ENCODE measurements around the gene REXO1.

The REXO1 gene

GRCh38 chr19:1789261-1790041 is 58.8 kb downstream of the REXO1 start:
- no peak overlapping the region for H3K4me3 ChIP-seq (ENCODE audit: low read length)
- H3K4me1 ChIP-seq (ENCODE audit: control insufficient read depth, insufficient read depth, low read length): no peaks in the 10 kb centered on the region
- no peaks in the 10 kb centered on the region for H3K9me3 ChIP-seq (ENCODE audit: control insufficient read depth, low read length)
- no peaks in the 10 kb centered on the region for H3K27me3 ChIP-seq (ENCODE audit: control insufficient read depth, insufficient read depth, low read length)
- H3K9ac ChIP-seq (ENCODE audit: low read length): no peak overlapping the region
- no peaks in the 10 kb centered on the region for H3K36me3 ChIP-seq (ENCODE audit: control insufficient read depth, insufficient read depth, low read length)

- Histone ChIP-seq H3K4me3 (ENCODE audit: low read length) (no peak overlapping the region), H3K27me3 (ENCODE audit: control insufficient read depth, insufficient read depth, low read length) (peaks cover 9% of the 10 kb centered on the region), H3K36me3 (ENCODE audit: control insufficient read depth, insufficient read depth, low read length) (no peaks in the 10 kb centered on the region), H3K4me1 (ENCODE audit: control insufficient read depth, insufficient read depth, low read length) (no peaks in the 10 kb centered on the region), H3K9ac (ENCODE audit: low read length) (no peak overlapping the region), H3K9me3 (ENCODE audit: control insufficient read depth, low read length) (no peaks in the 10 kb centered on the region)
Observed at GRCh38 chr19:1787116-1787515, 61.2 kb downstream of the REXO1 start.

DNA sequence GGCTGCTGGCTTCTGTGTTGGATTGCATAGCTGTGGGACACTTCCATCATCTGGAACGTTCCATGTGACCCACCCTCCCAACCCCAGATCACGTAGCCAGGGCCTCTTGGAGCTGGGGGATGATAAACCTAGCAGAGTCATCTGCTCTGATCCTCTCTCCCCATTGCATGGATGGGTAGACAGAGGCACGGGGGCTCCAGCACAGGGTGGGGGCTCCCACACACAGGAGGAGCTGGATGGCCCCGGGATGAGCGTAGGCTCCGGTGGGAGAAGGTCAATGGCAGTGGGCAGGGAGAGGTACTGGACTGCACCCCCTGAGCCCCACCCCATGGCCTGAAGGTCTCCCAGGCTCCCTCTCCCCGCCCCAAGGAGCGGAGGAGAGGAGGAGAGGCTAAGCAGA is 61.6 kb downstream of the REXO1 start:
- Histone ChIP-seq H3K4me3 (ENCODE audit: low read length) (no peak overlapping the region), H3K4me1 (ENCODE audit: control insufficient read depth, insufficient read depth, low read length) (no peaks in the 10 kb centered on the region), H3K36me3 (ENCODE audit: control insufficient read depth, insufficient read depth, low read length) (no peaks in the 10 kb centered on the region), H3K27me3 (ENCODE audit: control insufficient read depth, insufficient read depth, low read length) (peaks cover 11% of the 10 kb centered on the region), H3K9me3 (ENCODE audit: control insufficient read depth, low read length) (no peaks in the 10 kb centered on the region), H3K9ac (ENCODE audit: low read length) (no peak overlapping the region)

- H3K9ac ChIP-seq (ENCODE audit: low read length): no peak overlapping the region
- H3K36me3 ChIP-seq (ENCODE audit: control insufficient read depth, insufficient read depth, low read length): no peaks in the 10 kb centered on the region
- no peaks in the 10 kb centered on the region for H3K9me3 ChIP-seq (ENCODE audit: control insufficient read depth, low read length)
- H3K4me3 ChIP-seq (ENCODE audit: low read length): no peak overlapping the region
- H3K4me1 ChIP-seq (ENCODE audit: control insufficient read depth, insufficient read depth, low read length): peaks cover 5% of the 10 kb centered on the region
- H3K27me3 ChIP-seq (ENCODE audit: control insufficient read depth, insufficient read depth, low read length): peaks cover 15% of the 10 kb centered on the region
Observed at GRCh38 chr19:1785310-1785709, 63.0 kb downstream of the REXO1 start.

DNA sequence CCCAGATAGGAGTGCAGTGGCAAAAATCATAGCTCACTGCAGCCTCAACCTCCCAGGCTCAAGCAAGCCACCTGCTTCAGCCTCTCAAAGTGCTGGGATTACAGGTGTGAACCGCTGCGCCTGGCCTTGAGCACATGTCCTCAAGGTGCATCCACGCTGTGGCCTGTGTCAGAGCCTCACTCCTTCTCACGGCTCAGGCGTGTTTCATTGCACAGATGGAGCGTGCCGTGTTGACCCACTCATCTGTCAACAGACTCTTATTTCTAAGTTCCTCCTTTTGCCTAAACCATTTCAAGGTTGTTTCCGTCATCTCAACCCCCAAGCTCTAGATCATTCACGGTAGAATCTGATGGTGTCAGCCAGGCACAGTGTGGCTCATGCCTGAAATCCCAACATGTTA is 64.4 kb downstream of the REXO1 start:
- Histone ChIP-seq H3K4me1 (ENCODE audit: control insufficient read depth, insufficient read depth, low read length) (peaks cover 14% of the 10 kb centered on the region), H3K4me3 (ENCODE audit: low read length) (no peak overlapping the region), H3K36me3 (ENCODE audit: control insufficient read depth, insufficient read depth, low read length) (no peaks in the 10 kb centered on the region), H3K9me3 (ENCODE audit: control insufficient read depth, low read length) (no peaks in the 10 kb centered on the region), H3K27me3 (ENCODE audit: control insufficient read depth, insufficient read depth, low read length) (peaks cover 26% of the 10 kb centered on the region), H3K9ac (ENCODE audit: low read length) (no peak overlapping the region)

DNA sequence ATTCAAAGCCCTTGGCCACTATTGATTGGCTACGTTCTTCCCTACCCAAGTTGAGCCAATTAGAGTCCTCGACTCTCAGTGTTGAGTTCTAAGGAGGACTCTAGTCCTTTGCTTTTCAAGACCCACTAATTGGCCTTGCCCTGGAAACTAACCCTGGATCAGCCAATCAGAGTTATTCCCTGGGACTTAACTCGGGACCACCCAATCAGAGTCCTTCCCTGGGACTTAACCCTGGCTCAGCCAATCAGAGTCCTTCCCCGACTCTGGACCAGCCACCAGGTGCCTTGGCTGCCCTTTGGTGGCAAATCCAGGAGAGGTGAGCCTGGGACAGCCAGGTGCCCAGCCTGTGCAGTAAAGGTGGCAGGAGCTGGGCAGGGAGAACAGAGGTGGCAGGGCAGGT is 64.9 kb downstream of the REXO1 start:
- H3K4me3 ChIP-seq (ENCODE audit: low read length): no peak overlapping the region
- peaks cover 27% of the 10 kb centered on the region for H3K27me3 ChIP-seq (ENCODE audit: control insufficient read depth, insufficient read depth, low read length)
- no peaks in the 10 kb centered on the region for H3K9me3 ChIP-seq (ENCODE audit: control insufficient read depth, low read length)
- peaks cover 14% of the 10 kb centered on the region for H3K4me1 ChIP-seq (ENCODE audit: control insufficient read depth, insufficient read depth, low read length)
- H3K36me3 ChIP-seq (ENCODE audit: control insufficient read depth, insufficient read depth, low read length): no peaks in the 10 kb centered on the region
- H3K9ac ChIP-seq (ENCODE audit: low read length): no peak overlapping the region

- Histone ChIP-seq H3K9ac (ENCODE audit: low read length) (no peak overlapping the region), H3K36me3 (ENCODE audit: control insufficient read depth, insufficient read depth, low read length) (no peaks in the 10 kb centered on the region), H3K27me3 (ENCODE audit: control insufficient read depth, insufficient read depth, low read length) (peaks cover 32% of the 10 kb centered on the region), H3K9me3 (ENCODE audit: control insufficient read depth, low read length) (no peaks in the 10 kb centered on the region), H3K4me3 (ENCODE audit: low read length) (no peak overlapping the region), H3K4me1 (ENCODE audit: control insufficient read depth, insufficient read depth, low read length) (peaks cover 14% of the 10 kb centered on the region)
Observed at GRCh38 chr19:1782521-1782920, 65.8 kb downstream of the REXO1 start.

DNA sequence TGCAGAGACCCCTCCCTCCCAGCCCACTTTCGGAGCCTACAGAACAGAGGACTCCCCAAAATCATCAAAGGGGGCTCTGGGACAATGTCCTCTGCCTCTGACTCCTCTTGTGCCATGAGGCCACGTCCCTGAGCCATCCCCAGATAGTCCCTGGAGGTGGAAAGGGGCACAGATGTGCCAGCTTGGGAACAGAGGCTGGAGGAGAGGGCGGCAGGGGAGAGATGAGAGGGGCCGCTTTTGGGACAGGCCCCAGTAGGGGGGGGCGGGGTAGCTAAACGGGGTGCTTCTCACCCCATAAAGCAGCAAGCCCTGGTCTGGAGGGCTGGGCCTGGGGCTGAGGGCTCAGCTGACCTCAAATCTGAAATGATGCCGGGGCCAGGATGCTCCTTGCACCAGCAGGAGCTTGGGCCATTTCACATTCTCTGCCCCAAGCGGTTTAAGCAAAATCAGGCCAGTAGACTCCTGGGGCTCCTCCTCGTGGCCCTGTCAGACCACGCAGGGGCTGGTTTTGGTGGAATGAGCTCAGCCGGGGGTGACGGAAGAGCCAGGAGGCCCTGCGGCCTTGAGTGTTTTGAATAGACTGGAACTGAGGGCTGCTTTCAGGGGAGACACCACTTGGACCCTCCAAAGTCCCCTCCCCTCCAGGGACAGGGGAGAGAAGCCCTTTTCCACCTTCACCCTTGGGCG is 67.9 kb downstream of the REXO1 start:
- Histone ChIP-seq H3K36me3 (ENCODE audit: control insufficient read depth, insufficient read depth, low read length) (no peaks in the 10 kb centered on the region), H3K4me3 (ENCODE audit: low read length) (no peak overlapping the region), H3K27me3 (ENCODE audit: control insufficient read depth, insufficient read depth, low read length) (peaks cover 42% of the 10 kb centered on the region)

DNA sequence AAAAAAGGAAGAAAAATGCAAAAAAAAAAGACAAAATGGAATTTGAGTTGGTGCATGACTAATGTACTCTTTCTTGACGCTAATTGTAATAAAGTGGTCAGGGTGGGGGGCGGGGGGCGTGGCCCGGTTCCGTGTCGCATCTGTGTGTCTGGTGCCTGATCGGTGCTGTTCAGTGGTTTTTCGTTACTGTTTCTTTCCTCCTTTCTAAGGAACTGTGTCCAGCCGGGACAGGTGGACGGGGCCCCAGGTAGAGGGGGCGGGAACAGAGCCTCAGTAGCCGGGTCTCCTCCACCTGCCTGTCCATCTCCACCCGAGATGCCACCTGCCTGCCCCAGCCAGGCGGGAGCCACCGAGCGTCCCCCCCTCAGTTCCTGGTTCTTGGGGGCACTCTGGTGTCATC is 68.7 kb downstream of the REXO1 start:
- Histone ChIP-seq H3K27me3 (ENCODE audit: control insufficient read depth, insufficient read depth, low read length) (peaks cover 47% of the 10 kb centered on the region), H3K9ac (ENCODE audit: low read length) (no peak overlapping the region), H3K4me3 (ENCODE audit: low read length) (no peak overlapping the region), H3K4me1 (ENCODE audit: control insufficient read depth, insufficient read depth, low read length) (peaks cover 14% of the 10 kb centered on the region), H3K9me3 (ENCODE audit: control insufficient read depth, low read length) (no peaks in the 10 kb centered on the region), H3K36me3 (ENCODE audit: control insufficient read depth, insufficient read depth, low read length) (no peaks in the 10 kb centered on the region)

More for the DNA sequence above, 67.9 kb downstream of the REXO1 start:
- no peaks in the 10 kb centered on the region for H3K9me3 ChIP-seq (ENCODE audit: control insufficient read depth, low read length)
- no peak overlapping the region for H3K9ac ChIP-seq (ENCODE audit: low read length)
- H3K4me1 ChIP-seq (ENCODE audit: control insufficient read depth, insufficient read depth, low read length): peaks cover 14% of the 10 kb centered on the region

DNA sequence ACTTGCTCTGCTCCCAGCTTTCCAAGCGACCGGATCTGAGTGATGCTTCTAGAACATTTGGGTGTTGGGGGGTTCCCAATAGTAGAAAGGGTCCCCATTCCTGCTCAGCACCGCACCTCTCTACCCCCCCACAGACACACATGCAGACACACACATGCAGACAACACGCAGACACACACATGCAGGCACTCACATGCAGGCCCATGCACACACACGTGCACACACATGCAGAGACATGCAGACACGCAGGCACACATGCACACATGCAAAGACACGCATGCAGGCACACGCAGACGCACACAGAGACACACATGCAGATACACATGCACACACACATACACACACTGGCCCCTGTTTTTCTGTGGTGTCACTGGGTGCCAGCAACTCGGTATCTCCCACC is 71.1 kb downstream of the REXO1 start:
- peaks cover 51% of the 10 kb centered on the region for H3K27me3 ChIP-seq (ENCODE audit: control insufficient read depth, insufficient read depth, low read length)
- H3K9me3 ChIP-seq (ENCODE audit: control insufficient read depth, low read length): no peaks in the 10 kb centered on the region
- no peaks in the 10 kb centered on the region for H3K36me3 ChIP-seq (ENCODE audit: control insufficient read depth, insufficient read depth, low read length)
- H3K4me3 ChIP-seq (ENCODE audit: low read length): no peak overlapping the region
- H3K9ac ChIP-seq (ENCODE audit: low read length): no peak overlapping the region
- H3K4me1 ChIP-seq (ENCODE audit: control insufficient read depth, insufficient read depth, low read length): peaks cover 17% of the 10 kb centered on the region

DNA sequence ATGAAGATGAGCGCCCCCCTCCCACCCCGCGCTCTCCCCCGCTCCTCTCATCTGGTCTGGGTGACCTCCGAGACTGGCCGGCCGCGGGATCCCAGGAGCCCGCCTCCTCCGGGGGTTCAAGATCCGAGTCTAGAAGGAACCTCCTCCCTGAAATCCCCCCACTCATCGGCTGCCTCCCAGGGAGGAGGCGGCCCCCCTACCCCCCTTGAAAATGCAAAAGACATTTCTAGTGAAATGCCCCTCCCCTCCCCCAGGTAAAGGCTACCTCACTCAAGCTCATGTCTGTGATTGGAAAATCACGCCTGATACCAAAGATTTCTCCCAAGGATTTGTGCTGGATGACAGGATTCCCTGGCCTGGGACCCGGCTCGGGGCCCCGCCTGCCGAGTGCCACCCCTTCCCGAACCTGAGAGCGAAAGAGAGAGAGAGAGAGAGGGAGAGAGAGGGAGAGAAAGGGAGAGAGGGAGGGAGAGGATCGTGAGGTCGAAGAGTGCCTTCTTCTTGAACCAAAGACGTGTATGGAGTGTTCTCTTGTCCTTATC is 71.6 kb downstream of the REXO1 start:
- peaks cover 49% of the 10 kb centered on the region for H3K27me3 ChIP-seq (ENCODE audit: control insufficient read depth, insufficient read depth, low read length)
- H3K36me3 ChIP-seq (ENCODE audit: control insufficient read depth, insufficient read depth, low read length): no peaks in the 10 kb centered on the region
- no peaks in the 10 kb centered on the region for H3K9me3 ChIP-seq (ENCODE audit: control insufficient read depth, low read length)
- no peak overlapping the region for H3K9ac ChIP-seq (ENCODE audit: low read length)
- H3K4me3 ChIP-seq (ENCODE audit: low read length): no peak overlapping the region
- H3K4me1 ChIP-seq (ENCODE audit: control insufficient read depth, insufficient read depth, low read length): peaks cover 17% of the 10 kb centered on the region

GRCh38 chr19:1775951-1776605 is 72.2 kb downstream of the REXO1 start:
- Histone ChIP-seq H3K9ac (ENCODE audit: low read length) (no peak overlapping the region), H3K9me3 (ENCODE audit: control insufficient read depth, low read length) (no peaks in the 10 kb centered on the region), H3K4me1 (ENCODE audit: control insufficient read depth, insufficient read depth, low read length) (peaks cover 17% of the 10 kb centered on the region), H3K36me3 (ENCODE audit: control insufficient read depth, insufficient read depth, low read length) (no peaks in the 10 kb centered on the region), H3K27me3 (ENCODE audit: control insufficient read depth, insufficient read depth, low read length) (peaks cover 49% of the 10 kb centered on the region), H3K4me3 (ENCODE audit: low read length) (no peak overlapping the region)

All from mucosa of stomach (tissue), 1 donor.